Bronchial epithelial cell (primary cell): ENCODE results near the gene FGF11. TPM values are rescaled to one million over a fixed set of nuclear protein-coding genes. Genes with fewer than 3 reads are reported as not detected.

Experiments
- DNase-seq: peaks from one replicate; pipeline ENCODE4 v3.0.0-alpha.2; 2010; ENCODE audit warnings: low read depth
- FAIRE-seq: peaks from 2 replicates; lab custom pipeline; 2011; peaks lifted over from hg19 to GRCh38; lab: Jason Lieb, UNC
- H3K27me3 ChIP-seq: 2 replicates; pipeline ENCODE4 v1.5.1; 2011; ENCODE audit warnings: low read length; ENCODE audit not compliant: control insufficient read depth, insufficient read depth
- H3K36me3 ChIP-seq: 2 replicates; pipeline ENCODE4 v1.5.1; 2011; ENCODE audit warnings: low read length; ENCODE audit not compliant: control insufficient read depth, insufficient read depth
- H3K4me3 ChIP-seq: 2 replicates; pipeline ENCODE4 v1.5.1; 2011; ENCODE audit warnings: mild to moderate bottlenecking, low read depth, low read length, control low read depth
- CTCF ChIP-seq: IDR thresholded peaks from 2 replicates; pipeline ENCODE4 v1.5.1; 2011; ENCODE audit warnings: mild to moderate bottlenecking, moderate library complexity, low read length, control low read depth, inconsistent platforms; ENCODE audit not compliant: insufficient read depth, severe bottlenecking
- total RNA-seq: library from RNA; depleted of rRNA; stranded (reverse); fragments of >200 nt; gene quantifications from 2 replicates; pipeline ENCODE4 v1.2.1, GENCODE V29; 2014

Gene FGF11
- total RNA-seq, 1 donor from 2014 or later: 12.4 TPM

GRCh38 chr17:7403977-7404736 lies 35.2 kb upstream of the FGF11 start, which contains the start of gene TMEM256:
TSS of gene TMEM256 (minus strand) at chr17:7404097. CDS start at chr17:7404084, 13 bp downstream.
- Histone ChIP-seq H3K27me3 (no peaks in the 10 kb centered on the region), H3K4me3 (peak within 1 kb of the TSS; percentile 74), H3K36me3 (no peaks in the 10 kb centered on the region)
- DNase-seq: peak; percentile 96
- TF ChIP-seq CTCF: no peak
- FAIRE-seq: peak; percentile 47

- no peaks in the 10 kb centered on the region for H3K36me3 ChIP-seq
- no peaks in the 10 kb centered on the region for H3K27me3 ChIP-seq
- FAIRE-seq (no peak), DNase-seq (no peak)
- no peak for TF ChIP-seq CTCF
- peak overlapping the region; percentile 74 for H3K4me3 ChIP-seq
These were observed 34.5 kb upstream of the FGF11 start for GRCh38 chr17:7404737-7405349.

- H3K4me3 ChIP-seq: peak overlapping the region; percentile 74
- H3K27me3 ChIP-seq: no peaks in the 10 kb centered on the region
- DNase-seq (no peak), FAIRE-seq (no peak)
- TF ChIP-seq CTCF: no peak
- H3K36me3 ChIP-seq: no peaks in the 10 kb centered on the region
These were observed 33.7 kb upstream of the FGF11 start for GRCh38 chr17:7405350-7406234.

DNA sequence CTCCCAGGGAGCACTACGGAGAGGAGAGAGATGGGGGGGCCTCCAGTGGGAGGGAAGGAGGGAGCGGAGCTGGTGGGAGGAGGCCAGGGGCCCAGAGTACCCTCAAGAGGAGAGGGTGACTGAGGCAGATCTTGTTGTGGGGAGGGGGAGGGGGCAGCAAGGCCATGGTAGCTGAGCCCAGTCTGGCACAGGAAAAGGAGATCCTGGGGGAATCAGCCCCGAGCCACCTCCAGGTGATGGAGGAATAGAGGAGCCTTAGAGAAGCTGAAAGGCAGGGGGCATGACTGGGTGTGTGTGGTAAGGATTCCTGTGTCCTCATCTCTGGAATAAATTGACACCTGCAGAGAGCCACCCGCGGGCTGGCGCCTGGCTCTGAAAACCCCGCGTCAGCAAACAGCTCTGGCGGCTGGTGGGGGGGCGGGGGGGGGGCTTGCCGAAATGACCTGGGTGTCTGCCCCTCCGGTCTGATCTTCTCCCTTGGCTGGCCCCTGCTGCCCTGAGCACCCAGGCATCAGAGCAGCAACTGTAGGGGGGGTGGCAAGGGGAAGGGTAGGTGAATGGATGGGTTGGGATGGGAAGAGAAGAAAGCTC lies 33.0 kb upstream of the FGF11 start:
- no peaks in the 10 kb centered on the region for H3K27me3 ChIP-seq

More for the DNA sequence above, 33.0 kb upstream of the FGF11 start:
- no peak for TF ChIP-seq CTCF
- H3K4me3 ChIP-seq: no peak overlapping the region
- FAIRE-seq: no peak
- DNase-seq: no peak
- no peaks in the 10 kb centered on the region for H3K36me3 ChIP-seq
